Left renal pelvis (tissue), 4 donors: ENCODE measurements around the gene DOP1B. TPM values are rescaled to one million over a fixed set of nuclear protein-coding genes. Genes with fewer than 3 reads are reported as not detected.
"Not testable (repeated sequence)": the region's sequence is repeated elsewhere in the genome, so short reads cannot be mapped to it uniquely, and the experiment has no call there.

Experiments
- DNase-seq, 4 donors: peaks; one replicate each; pipeline ENCODE4 v3.0.0-alpha.2; 2013; ENCODE audit warnings: low read depth in 4 of 4, low spot score in 3 of 4
- polyA plus RNA-seq, 4 donors: library from polyadenylated mRNA; unstranded; fragments of 120-200 nt; gene quantifications; one replicate each; pipeline ENCODE4 v1.2.1, GENCODE V29; 2013; ENCODE audit not compliant: insufficient read length in 4 of 4

DOP1B gene, protein sequence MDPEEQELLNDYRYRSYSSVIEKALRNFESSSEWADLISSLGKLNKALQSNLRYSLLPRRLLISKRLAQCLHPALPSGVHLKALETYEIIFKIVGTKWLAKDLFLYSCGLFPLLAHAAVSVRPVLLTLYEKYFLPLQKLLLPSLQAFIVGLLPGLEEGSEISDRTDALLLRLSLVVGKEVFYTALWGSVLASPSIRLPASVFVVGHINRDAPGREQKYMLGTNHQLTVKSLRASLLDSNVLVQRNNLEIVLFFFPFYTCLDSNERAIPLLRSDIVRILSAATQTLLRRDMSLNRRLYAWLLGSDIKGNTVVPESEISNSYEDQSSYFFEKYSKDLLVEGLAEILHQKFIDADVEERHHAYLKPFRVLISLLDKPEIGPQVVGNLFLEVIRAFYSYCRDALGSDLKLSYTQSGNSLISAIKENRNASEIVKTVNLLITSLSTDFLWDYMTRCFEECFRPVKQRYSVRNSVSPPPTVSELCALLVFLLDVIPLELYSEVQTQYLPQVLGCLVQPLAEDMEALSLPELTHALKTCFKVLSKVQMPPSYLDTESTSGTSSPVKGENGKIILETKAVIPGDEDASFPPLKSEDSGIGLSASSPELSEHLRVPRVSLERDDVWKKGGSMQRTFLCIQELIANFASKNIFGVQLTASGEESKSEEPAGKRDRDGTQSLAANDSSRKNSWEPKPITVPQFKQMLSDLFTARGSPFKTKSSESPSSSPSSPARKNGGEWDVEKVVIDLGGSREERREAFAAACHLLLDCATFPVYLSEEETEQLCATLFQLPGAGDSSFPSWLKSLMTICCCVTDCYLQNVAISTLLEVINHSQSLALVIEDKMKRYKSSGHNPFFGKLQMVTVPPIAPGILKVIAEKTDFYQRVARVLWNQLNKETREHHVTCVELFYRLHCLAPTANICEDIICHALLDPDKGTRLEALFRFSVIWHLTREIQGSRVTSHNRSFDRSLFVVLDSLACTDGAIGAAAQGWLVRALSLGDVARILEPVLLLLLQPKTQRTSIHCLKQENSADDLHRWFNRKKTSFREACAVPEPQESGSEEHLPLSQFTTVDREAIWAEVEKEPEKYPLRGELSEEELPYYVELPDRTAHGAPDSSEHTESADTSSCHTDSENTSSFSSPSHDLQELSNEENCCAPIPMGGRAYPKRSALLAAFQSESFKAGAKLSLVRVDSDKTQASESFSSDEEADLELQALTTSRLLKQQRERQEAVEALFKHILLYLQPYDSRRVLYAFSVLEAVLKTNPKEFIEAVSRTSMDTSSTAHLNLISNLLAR (N-terminal part only)
- polyA plus RNA-seq = 1 to 10 TPM; 4.8 to 8.2 (median 6.1) TPM

DNA sequence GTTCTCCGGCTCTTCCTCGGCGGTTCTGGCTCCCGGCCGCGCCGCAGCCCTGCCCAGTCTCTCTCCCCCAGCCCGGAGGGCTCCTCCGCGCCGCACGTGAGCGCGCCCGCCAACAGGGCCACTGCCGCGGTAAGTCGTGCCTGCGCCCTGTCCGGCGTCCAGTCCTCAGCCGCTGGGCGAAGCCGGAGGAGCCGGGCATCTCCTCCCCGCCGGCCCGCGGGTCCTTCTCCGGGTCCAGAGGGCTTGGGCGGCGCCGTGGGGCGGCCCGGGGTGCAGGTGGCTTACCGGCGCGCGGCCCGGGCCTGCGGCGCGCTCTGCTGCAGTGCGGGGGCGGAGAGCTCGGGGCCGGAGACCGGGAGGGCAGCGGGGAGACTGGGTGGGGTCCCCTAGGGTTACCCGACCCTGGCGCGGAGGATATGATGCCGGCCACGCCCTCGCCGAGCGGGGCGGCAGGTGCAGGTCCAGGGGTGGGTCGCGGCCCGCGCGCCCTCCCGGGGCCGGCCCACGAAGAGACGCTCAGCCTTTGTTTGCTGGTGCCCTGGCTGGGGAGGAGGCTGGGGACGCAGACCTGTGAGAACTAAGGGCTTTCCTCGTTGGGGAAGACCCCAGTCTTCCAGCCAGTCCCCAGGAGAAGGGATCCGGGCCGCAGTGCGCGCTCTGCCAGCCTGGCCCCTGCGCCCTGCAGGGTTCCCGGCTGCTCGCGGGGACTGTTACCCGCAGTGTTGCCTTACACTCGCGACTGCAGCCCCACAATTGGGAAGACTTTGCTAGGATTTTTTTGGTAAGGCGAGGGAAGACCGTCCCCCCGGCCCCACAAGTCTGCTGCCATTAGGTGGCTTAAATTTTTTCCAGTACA, at the start of gene DOP1B:
DOP1B (plus strand) TSS at position 10 of the 856 bp plus-strand sequence. CDS start 7,910 bp downstream, outside the sequence.
- DNase-seq = no peak

DNA sequence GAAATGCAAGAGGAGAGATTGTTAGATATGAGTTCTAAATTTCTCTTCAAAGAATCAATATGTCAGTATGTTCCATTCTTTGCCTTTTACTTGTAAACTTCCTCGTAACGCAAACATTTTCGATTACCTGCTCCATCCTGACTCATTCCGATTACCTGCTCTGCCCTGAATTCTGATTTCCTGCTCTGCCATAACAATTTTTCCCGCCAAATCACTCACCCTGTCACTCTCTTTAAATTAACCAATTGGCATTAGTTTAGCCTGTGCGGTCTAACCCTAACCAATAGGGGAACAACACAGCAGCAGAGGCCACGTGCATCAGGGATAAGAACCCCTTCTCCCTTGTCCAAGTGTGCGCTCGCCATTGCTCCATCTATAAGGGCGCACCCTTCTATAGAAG, 46.8 kb upstream of the DOP1B start:
- no peak for DNase-seq

DNA sequence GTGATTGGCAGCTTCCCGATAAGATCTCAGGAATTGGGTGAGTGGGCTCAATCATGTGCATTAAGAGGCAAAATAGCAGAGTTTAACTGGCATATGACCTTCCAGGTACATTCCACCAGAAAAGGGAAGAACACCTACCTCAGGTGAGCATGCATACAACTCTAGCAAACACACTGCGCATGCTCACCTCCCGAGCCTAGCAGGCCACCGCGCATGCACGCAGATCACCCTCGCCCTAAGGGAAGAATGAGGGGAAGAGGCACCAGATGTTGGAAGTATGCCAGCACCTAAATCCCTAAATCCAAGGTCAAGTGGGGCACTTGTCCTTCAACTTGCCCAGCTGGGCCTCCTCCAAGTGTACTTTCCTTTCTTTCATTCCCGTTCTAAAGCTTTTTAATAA, 45.4 kb upstream of the DOP1B start:
- no peak for DNase-seq

DNA sequence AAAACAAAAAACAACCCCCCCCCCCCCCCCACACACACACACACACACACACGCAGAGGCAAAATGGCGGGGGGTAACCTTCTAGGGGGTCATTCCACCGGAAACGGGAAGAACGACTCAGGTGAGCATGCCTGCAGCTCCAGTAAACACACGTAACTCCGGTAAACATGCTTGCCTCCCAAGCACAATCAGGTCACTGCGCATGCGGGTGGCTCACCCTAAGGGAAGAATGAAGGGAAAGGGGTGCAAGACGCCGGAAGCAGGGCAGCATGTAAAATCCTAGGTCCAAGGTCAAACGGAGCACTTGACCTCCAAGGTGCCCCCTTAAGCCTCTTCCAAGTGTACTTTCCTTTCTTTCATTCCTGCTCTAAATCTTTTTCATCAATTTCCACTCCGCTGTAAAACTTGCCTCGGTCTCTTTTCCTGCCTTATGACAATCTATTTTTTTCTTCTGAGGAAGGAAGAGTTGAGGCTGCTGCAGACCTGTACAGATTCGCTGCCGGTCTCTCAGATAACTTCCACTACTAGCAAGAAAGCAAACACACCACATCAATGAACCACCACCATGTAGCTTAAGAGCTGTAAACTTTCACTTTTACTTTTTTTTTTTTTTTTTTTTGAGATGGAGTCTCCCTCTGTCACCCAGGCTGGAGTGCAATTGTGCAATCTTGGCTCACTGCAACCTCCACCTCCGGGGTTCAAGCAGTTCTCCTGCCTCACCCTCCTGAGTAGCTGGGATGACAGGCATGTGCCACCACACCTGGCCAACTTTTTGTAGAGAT, 42.8 kb upstream of the DOP1B start:
- no peak for DNase-seq

DNA sequence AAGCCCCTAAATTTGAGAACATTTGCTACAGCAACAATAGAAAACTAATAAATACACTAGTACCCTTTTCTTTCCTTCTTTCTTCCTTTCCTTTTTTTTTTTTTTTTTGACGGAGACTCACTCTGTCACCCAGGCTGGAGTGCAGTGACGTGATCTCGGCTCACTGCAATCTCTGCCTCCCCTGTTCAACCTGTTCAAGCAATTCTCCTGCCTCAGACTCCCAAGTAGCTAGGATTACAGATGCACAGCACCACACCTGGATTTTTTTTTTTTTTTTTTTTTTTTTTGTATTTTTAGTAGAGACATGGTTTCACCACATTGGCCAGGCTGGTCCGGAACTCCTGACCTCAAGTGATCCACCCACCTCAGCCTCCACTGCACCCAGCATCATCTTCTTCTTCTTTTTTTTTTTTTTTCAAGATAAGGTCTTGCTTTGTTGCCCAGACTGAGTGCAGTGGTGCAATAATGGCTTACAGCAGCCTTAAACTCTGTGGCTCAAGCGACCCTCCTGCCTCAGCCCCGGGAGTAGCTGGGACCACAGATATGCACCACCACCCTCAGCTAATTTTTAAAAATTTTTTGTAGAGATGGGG, 41.4 kb upstream of the DOP1B start:
- DNase-seq = no peak

DNA sequence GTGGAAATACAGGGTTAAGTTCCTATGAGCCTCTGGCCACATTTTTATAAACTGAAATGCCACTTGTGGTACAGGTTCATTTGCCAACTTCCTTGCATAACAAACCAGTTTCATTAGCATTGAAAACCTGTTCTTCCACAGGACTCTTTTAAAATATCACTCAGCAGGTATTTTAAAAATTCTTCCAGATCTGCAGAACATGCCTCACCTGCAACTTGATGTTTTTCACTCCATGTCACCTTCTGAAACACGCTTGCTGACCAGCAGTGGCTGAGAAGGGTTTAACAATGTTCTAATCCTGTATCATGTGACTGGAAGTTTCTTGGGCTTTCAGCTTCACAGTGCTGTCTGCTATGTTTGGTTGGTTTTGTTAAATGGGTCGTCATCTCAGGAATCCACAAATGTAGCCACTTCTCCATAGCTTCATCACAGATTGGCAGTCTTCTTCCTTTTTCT, 39.3 kb upstream of the DOP1B start:
- DNase-seq = no peak

DNA sequence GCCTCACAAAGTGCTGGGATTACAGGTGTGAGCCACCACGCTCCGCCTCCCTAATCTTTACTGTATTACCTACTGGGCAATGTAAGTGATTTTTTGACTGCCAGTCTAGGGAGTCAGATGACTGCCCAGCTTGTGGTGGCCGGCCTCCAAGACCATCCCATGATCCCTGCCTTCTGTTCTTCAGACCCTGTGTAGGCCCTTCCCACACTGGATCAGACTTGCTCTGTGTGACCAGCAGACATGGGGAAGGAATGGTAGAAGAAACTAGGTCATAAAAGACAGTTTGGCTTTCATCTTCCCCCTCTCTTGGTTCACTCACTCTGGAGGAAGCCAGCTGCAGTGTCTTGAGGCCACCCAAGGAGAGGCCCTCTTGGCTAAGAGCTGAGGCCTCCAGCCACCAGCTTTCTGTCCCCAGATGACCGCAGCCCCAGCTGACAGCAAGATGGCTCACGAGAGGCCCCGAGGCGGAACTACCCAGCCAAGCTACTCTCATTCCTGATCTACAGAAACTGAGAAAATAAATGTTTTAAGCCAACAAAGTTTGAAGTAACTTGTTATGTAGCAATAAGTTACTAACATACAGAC, 36.2 kb upstream of the DOP1B start:
- no peak for DNase-seq

DNA sequence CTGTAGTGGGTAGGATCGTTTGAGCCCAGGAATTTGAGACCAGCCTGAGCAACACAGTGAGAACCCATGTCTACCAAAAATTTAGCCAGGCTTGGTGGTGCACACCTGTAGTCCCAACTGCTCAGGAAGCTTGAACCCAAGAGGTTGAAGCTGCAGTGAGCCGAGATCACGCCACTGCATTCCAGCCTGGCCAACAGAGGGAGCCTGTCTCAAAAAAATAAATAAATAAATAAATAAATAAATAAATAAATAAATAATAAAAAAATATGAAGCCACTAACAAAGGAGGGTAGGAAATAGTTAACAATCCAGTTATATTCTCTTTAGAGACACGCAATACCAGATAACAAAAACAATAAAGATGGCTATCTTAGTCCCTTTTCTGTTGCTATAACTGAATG, 33.6 kb upstream of the DOP1B start:
- DNase-seq = no peak

DNA sequence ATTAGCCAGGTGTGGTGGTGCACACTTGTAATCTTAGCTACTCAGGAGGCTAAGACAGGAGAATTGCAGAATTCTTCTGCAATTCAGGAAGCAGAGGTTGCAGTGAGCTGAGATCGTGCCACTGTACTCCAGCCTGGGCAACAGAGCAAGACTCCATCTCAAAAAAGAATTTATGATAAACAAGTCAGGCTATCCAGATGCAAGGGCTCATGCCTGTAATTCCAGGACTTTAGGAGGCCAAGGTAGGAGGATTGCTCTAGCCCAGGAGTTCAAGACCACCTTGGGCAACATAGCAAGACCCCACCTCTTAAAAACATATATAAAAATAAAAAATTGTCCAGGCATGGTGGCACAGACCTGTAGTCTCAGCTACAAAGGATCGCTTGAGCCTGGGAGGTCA, 32.2 kb upstream of the DOP1B start:
- DNase-seq = no peak

DNA sequence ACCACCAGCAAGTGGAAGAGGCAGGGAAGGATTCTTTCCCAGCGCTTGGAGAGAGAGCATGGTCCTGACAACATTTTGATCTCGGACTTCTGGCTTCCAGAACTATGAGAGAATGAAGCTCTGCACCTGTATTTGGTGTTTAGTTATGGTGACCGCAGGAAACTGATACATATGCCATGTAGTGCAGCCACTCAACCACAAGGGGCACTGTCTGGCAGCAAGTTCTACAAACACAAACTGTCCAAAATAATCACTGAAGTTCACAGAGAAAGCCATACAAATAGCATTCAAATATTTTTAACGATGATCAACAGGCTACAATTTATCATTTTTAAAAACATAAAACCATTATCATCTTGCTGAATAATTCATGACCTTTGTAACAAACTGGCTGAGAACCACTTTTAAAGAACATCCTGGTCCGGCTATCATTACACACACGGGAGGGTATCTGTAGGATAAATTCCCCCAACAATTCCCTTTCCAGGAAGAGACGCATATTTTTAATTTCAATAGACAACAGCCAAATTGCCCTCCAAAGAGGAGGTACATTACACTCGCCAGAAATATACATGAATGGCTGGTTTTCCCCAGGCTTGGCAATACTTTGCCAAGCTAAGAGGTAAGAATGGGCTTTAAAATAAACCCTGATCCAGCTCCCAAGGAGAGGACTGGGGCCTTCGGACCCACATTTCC, 31.0 kb upstream of the DOP1B start:
- DNase-seq = no peak

DNA sequence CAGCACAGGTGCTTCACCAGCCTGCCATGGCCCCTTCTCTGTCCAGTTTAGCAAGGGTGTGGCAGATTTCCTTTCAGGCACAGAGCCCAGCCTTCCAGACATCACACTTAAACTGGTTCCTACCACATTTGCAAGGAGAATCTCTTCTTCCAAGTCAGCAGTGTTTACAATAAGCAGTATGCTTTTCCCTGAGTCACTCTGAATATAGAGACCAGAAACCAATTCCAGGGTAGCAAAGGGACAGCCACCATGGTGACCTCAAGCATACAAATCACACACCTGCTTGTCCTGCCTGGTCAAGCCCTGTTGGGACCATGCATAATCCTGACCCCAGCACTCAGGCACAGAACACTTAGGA, 30.4 kb upstream of the DOP1B start:
- no peak for DNase-seq

DNA sequence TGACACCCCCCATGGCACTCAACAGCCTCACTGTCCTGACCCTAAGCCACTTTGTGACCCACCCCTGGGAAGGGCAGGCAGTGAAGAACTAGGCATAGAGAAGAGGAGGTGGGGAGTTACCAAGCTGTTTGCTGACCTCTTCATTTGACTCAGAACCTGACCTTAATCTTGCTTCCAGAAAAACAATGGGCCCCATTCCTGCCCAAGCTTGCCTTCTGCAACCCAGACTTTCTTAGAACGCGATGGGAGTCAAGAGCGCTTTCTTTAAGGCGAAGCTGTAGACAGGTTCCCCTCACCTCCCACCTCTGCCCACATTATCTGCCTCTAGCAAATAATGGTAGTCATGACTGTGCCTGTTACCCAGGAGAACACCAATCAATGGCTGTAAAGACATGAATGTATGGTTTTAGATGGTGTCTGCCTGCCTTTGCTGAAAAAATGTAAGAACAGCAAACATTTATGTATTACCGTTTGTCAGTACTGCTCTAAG, 30.0 kb upstream of the DOP1B start:
- no peak for DNase-seq

DNA sequence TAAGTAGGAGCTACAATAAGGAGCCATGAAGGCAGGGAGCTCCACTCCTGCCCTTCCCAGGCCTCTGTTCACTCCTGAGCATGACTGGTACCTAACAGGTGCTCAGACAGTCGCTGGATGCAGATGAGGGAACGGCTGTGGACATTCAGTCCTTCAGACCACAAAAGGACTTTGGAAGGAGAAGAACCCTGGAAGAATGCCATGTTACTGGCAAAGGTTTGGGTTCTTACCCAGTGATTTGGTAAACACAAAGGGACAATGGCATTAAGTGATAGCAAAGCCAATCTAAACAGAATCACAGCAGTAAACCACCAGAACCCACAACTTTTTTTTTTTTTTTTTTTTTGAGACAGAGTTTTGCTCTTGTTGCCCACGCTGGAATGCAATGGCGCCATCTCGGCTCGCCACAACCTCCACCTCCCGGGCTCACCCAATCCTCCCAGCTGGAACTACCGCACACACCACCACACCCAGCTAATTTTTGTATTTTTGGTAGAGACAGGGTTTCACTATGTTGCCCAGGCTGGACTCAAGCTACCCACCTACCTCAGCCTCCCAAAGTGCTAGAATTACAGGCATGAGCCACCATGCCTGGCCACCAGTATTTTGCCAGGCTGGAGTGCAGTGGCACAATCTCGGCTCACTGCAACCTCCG, 29.2 kb upstream of the DOP1B start:
- no peak for DNase-seq

DNA sequence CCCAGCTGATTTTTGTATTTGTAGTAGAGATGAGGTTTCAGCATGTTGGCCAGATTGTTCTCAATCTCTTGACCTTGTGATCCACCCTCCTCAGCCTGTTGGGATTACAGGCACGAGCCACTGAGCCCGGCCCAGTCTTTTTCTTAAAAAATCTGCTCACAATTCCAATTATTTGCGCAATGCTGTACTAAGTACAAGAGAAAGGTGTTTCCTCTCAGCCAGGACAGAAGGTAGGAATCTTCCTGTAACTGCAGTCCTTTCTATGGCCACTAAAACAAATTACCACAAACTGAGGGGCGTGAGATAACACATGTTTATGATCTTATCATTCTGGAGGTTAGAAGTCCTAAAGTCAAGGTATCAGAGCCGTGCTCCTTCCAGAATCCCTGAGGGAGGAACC, 28.6 kb upstream of the DOP1B start:
- DNase-seq = no peak

DNA sequence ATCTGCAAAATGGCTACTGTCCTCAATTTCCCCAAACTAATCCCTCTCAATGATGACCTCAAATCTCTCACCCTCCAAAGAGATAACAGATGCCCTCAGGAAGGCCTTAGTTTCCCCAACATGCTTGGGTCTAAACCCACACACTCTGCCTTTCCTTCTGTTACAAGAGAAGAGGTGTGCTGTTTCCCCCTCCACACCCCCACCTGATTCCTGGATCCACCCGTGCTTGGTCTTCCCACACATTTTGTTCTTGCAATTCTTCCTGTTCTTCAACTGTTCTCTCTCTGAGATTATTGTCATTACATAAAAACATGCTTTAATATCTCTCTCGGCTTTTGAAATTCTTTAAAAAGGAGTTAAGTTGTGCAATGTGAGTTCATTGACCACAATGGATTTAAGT, 27.4 kb upstream of the DOP1B start:
- no peak for DNase-seq

DNA sequence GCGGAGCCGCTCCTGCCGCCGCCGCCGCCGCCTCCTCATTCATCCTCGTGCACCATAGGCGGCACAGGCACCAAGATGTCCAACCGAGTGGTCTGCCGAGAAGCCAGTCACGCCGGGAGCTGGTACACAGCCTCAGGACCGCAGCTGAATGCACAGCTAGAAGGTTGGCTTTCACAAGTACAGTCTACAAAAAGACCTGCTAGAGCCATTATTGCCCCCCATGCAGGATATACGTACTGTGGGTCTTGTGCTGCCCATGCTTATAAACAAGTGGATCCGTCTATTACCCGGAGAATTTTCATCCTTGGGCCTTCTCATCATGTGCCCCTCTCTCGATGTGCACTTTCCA, 26.2 kb upstream of the DOP1B start:
- not testable (repeated sequence) for DNase-seq

DNA sequence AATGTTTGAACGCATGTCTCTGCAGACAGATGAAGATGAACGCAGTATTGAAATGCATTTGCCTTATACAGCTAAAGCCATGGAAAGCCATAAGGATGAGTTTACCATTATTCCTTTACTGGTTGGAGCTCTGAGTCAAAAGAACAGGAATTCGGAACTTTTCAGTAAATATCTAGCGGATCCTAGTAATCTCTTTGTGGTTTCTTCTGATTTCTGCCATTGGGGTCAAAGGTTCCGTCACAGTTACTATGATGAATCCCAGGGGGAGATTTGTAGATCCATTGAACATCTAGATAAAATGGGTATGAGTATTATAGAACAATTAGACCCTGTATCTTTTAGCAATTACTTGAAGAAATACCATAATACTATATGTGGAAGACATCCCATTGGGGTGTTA, 25.8 kb upstream of the DOP1B start:
- not testable (repeated sequence) for DNase-seq
